Measurements from ENCODE around the gene BATF2.

- no peak for TF ChIP-seq EZH2phosphoT487 (IDR thresholded peaks at IDR 0.05; ENCODE audit: insufficient read depth, low read depth)
- TF ChIP-seq EZH2 (IDR thresholded peaks at IDR 0.05; ENCODE audit: insufficient read depth, poor library complexity, severe bottlenecking), result no peak
Measured at GRCh38 chr11:65017937-65018336, 21.2 kb upstream of the BATF2 start.

Measured in GM23248 (cell line).